Keratinocyte (primary cell): Measurements from ENCODE around the gene PRRC2B. TPM values are rescaled to one million over a fixed set of nuclear protein-coding genes. Genes with fewer than 3 reads are reported as not detected.

Experiments
- DNase-seq: peaks from one replicate; pipeline ENCODE4 v3.0.0-alpha.2; 2011; ENCODE audit warnings: low read depth, missing footprints, low spot score
- FAIRE-seq: peaks from 2 replicates; lab custom pipeline; 2011; peaks lifted over from hg19 to GRCh38; lab: Jason Lieb, UNC
- H2AFZ ChIP-seq: 2 replicates; pipeline ENCODE4 v1.6.0; 2012; ENCODE audit warnings: low read length, control low read depth, inconsistent platforms; ENCODE audit not compliant: control insufficient read depth
- H3K27ac ChIP-seq: 2 replicates; pipeline ENCODE4 v1.5.1; 2011; ENCODE audit warnings: low read length; ENCODE audit not compliant: control insufficient read depth, insufficient read depth
- H3K27me3 ChIP-seq: 3 replicates; pipeline ENCODE4 v1.6.0; 2011; ENCODE audit warnings: low read length; ENCODE audit not compliant: control insufficient read depth, insufficient read depth; ENCODE audit errors: extremely low read depth
- H3K36me3 ChIP-seq, 2 experiments: 2 replicates in 1 of 2; 3 replicates in 1 of 2; pipeline ENCODE4 v1.5.1; 2011; ENCODE audit warnings: low read length in 2 of 2, mild to moderate bottlenecking in 1 of 2; ENCODE audit not compliant: control insufficient read depth in 2 of 2, insufficient read depth in 2 of 2; ENCODE audit errors: extremely low read depth in 1 of 2
- H3K4me1 ChIP-seq: 3 replicates; pipeline ENCODE4 v1.5.1; 2011; ENCODE audit warnings: low read length; ENCODE audit not compliant: control insufficient read depth, insufficient read depth; ENCODE audit errors: extremely low read depth
- H3K4me2 ChIP-seq: 3 replicates; pipeline ENCODE4 v1.6.0; 2011; ENCODE audit warnings: low read depth, low read length; ENCODE audit not compliant: control insufficient read depth, insufficient read depth; ENCODE audit errors: extremely low read depth
- H3K4me3 ChIP-seq, 3 experiments: fragments of 200-600 bp in 1 of 3; sonication (generic) in 1 of 3; 2 replicates in 2 of 3; 3 replicates in 1 of 3; pipeline ENCODE4 v1.5.1; 2011 to 2016; ENCODE audit warnings: low read length in 3 of 3, mild to moderate bottlenecking in 3 of 3, control low read depth in 2 of 3, inconsistent platforms in 1 of 3, low read depth in 1 of 3, mixed read lengths in 1 of 3, mixed run types in 1 of 3, moderate library complexity in 1 of 3; ENCODE audit not compliant: control insufficient read depth in 2 of 3, insufficient read depth in 2 of 3; ENCODE audit errors: extremely low read depth in 1 of 3
- H3K79me2 ChIP-seq: 2 replicates; pipeline ENCODE4 v1.6.0; 2012; ENCODE audit warnings: low read length; ENCODE audit not compliant: control insufficient read depth, insufficient read depth
- H3K9ac ChIP-seq: 3 replicates; pipeline ENCODE4 v1.6.0; 2011; ENCODE audit warnings: low read length; ENCODE audit not compliant: control insufficient read depth, insufficient read depth; ENCODE audit errors: extremely low read depth
- H3K9me1 ChIP-seq: 3 replicates; pipeline ENCODE4 v1.6.0; 2011; ENCODE audit warnings: low read length; ENCODE audit not compliant: control insufficient read depth, insufficient read depth; ENCODE audit errors: extremely low read depth
- H3K9me3 ChIP-seq: 2 replicates; pipeline ENCODE4 v1.5.1; 2012; ENCODE audit warnings: low read depth, low read length; ENCODE audit not compliant: control insufficient read depth
- H4K20me1 ChIP-seq: 3 replicates; pipeline ENCODE4 v1.6.0; 2011; ENCODE audit warnings: low read length; ENCODE audit not compliant: control insufficient read depth, insufficient read depth; ENCODE audit errors: extremely low read depth
- EZH2 ChIP-seq: IDR thresholded peaks from one replicate; pipeline ENCODE4 v1.6.1; 2012; ENCODE audit warnings: inconsistent platforms, mild to moderate bottlenecking, low read length, moderate library complexity
- dilution Hi-C: fragments of 300-500 bp; cut with MboI; formaldehyde crosslinking; loops from one replicate; pipeline ENCODE4 v1.7.0; 2020; ENCODE audit warnings: low sequenced_read_pairs; ENCODE audit not compliant: extremely low pct_ligation_motif_present
- polyA plus RNA-seq, 5 experiments: library from polyadenylated mRNA; depleted of rRNA in 3 of 5; stranded (reverse) in 3 of 5; stranded (forward) in 1 of 5; unstranded in 1 of 5; fragments of >200 nt; gene quantifications; 1 replicate in 1 of 5; 2 replicates in 3 of 5; 3 replicates in 1 of 5; pipeline versions ENCODE4 v1.2.1 to v1.2.3, GENCODE V29; 2011 to 2012; ENCODE audit warnings: missing spikeins in 2 of 5, low read depth in 1 of 5, low replicate concordance in 1 of 5
- TF ChIP-seq, protein P1 (sequence below), 3 experiments: IDR thresholded peaks in 1 of 3; conservative IDR thresholded peaks in 1 of 3; optimal IDR thresholded peaks in 1 of 3; 2 replicates in 2 of 3; 3 replicates in 1 of 3; pipeline versions ENCODE3 to v1.5.1; 2011; ENCODE audit warnings: low read length in 3 of 3, mild to moderate bottlenecking in 3 of 3, moderate library complexity in 2 of 3, control low read depth in 1 of 3, inconsistent platforms in 1 of 3; ENCODE audit not compliant: insufficient read depth in 2 of 3; ENCODE audit errors: extremely low read depth in 1 of 3

Gene PRRC2B
- polyA plus RNA-seq, 1 donor (not counting 4 experiments of a cell fraction or from before 2014, with no cell fraction given), result 20.8 TPM

GRCh38 chr9:131494296-131494870 lies 100.5 kb downstream of the PRRC2B start:
- Histone ChIP-seq H3K9me1 (no peaks in the 10 kb centered on the region), H4K20me1 (peaks cover 3% of the 10 kb centered on the region)
- dilution Hi-C loops, result no loop called here

DNA sequence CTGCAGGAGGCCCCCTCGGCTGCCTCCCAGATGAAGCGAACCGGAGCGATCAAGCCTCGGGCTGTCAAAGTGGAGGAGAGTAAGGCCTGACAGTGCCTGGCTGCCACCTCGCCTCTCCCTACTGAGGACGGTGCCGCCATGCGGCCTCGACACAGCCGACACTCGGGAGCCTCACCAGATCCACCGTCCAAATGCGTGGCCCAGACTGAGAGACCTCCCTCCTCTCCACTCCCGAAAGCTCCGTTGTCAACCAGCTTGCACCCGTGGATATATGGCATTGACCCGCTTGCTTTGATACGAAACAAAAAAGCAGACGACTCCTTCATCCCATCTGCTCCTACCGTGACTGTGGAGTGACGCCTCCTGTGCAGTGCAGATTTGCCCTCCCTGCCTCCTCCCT lies 101.9 kb downstream of the PRRC2B start:
- Histone ChIP-seq H3K4me3 (no peak overlapping the region), H3K4me2 (no peak overlapping the region), H4K20me1 (peaks cover 5% of the 10 kb centered on the region), H3K9ac (no peak overlapping the region), H3K27me3 (no peaks in the 10 kb centered on the region), H3K79me2 (no peaks in the 10 kb centered on the region), H3K9me1 (no peaks in the 10 kb centered on the region), H2AFZ (no peak overlapping the region), H3K36me3 (peaks cover 65 to 66% of the 10 kb centered on the region in 2 experiments), H3K4me1 (peaks cover 7% of the 10 kb centered on the region), H3K9me3 (no peaks in the 10 kb centered on the region), H3K27ac (no peak overlapping the region)
- FAIRE-seq (no peak), DNase-seq (no peak)
- TF ChIP-seq, protein P1, sequence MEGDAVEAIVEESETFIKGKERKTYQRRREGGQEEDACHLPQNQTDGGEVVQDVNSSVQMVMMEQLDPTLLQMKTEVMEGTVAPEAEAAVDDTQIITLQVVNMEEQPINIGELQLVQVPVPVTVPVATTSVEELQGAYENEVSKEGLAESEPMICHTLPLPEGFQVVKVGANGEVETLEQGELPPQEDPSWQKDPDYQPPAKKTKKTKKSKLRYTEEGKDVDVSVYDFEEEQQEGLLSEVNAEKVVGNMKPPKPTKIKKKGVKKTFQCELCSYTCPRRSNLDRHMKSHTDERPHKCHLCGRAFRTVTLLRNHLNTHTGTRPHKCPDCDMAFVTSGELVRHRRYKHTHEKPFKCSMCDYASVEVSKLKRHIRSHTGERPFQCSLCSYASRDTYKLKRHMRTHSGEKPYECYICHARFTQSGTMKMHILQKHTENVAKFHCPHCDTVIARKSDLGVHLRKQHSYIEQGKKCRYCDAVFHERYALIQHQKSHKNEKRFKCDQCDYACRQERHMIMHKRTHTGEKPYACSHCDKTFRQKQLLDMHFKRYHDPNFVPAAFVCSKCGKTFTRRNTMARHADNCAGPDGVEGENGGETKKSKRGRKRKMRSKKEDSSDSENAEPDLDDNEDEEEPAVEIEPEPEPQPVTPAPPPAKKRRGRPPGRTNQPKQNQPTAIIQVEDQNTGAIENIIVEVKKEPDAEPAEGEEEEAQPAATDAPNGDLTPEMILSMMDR (optimal IDR thresholded peaks at IDR 0.05 in 1 of 3, IDR thresholded peaks at IDR 0.05 in 1 of 3, conservative IDR thresholded peaks at IDR 0.05 in 1 of 3; ENCODE audit: extremely low read depth in 1 of 3, insufficient read depth in 2 of 3, low read length in 3 of 3), result no peak
- TF ChIP-seq EZH2, result no peak
- dilution Hi-C loops, result no loop called here

More at GRCh38 chr9:131494296-131494870, 100.5 kb downstream of the PRRC2B start:
- no peak for FAIRE-seq
- no peak overlapping the region for H3K27ac ChIP-seq
- no peaks in the 10 kb centered on the region for H3K79me2 ChIP-seq
- DNase-seq, result no peak
- no peaks in the 10 kb centered on the region for H3K27me3 ChIP-seq
- no peaks in the 10 kb centered on the region for H3K4me1 ChIP-seq
- no peak overlapping the region for H3K4me3 ChIP-seq
- TF ChIP-seq EZH2, result no peak
- TF ChIP-seq, protein P1 (optimal IDR thresholded peaks at IDR 0.05 in 1 of 3, IDR thresholded peaks at IDR 0.05 in 1 of 3, conservative IDR thresholded peaks at IDR 0.05 in 1 of 3; ENCODE audit: extremely low read depth in 1 of 3, insufficient read depth in 2 of 3, low read length in 3 of 3), result no peak
- H3K9me3 ChIP-seq, result no peaks in the 10 kb centered on the region
- no peak overlapping the region for H3K4me2 ChIP-seq
- peaks cover 73 to 77% of the 10 kb centered on the region in 2 experiments for H3K36me3 ChIP-seq
- no peak overlapping the region for H2AFZ ChIP-seq
- H3K9ac ChIP-seq, result no peak overlapping the region
